GM19043 (cell line): ENCODE data around the gene SAXO2.
"Not testable (repeated sequence)": the region's sequence is repeated elsewhere in the genome, so short reads cannot be mapped to it uniquely, and the experiment has no call there.

Experiments
- ATAC-seq: cut with Tn5 transposase; IDR thresholded peaks from one replicate; pipeline ENCODE4 v1.9.1; 2021; ENCODE audit warnings: low read depth; ENCODE audit not compliant: unreplicated experiment

The SAXO2 gene, protein sequence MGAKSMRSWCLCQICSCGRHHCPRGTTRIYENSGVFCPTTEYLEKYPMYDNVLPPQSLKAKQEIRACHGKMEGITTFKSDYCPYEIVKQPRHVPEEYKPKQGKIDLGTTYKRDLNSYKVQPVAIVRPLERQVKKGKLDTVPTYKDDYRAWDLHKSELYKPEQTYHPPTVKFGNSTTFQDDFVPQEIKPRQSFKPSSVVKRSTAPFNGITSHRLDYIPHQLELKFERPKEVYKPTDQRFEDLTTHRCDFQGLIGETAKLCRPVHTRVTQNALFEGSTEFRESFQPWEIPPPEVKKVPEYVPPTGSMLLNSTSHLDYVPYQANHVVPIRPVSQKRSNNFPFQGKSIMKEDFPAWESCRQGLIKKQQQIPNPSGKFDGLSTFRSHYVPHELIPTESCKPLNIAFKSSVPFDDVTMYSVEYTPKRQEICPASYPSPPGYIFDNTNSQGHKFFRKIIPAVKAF

DNA sequence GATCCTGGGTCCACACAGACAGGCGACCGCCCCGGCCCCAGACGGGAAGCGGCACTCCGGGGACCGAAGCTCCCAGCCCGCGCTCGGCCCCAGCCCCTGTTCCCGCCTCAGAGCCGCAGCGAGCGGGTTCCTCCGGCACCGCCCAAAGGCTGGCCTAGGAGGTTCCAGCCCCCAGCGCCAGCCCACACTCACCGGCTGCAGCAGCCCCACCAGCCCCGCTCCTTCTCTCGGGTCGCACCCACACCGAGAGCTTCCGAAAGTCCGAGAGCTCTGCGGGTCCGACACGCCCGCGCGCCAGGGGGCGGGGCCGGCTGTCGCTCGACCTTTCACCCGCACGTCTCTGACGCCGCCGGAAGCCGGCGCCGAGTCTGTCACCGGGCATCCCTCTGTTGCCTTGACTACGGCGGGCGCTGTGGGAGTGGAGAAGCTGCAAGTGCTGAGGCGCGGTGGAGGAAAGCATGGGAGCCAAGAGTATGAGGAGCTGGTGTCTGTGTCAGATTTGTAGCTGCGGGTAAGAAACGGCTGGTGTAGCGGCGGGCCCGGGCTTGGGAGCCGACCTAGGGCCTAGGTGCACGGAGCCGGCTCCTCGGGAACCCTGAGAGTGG, at the start of gene SAXO2, which contains the start of gene EFL1:
Gene SAXO2 (plus strand): TSS at position 397 of the 605 bp plus-strand sequence. CDS start 62 bp downstream, at position 459.
Gene EFL1 (minus strand): TSS at position 313 of the 605 bp plus-strand sequence. CDS start 956 bp downstream, outside the sequence.
- peak; percentile 97 for ATAC-seq

DNA sequence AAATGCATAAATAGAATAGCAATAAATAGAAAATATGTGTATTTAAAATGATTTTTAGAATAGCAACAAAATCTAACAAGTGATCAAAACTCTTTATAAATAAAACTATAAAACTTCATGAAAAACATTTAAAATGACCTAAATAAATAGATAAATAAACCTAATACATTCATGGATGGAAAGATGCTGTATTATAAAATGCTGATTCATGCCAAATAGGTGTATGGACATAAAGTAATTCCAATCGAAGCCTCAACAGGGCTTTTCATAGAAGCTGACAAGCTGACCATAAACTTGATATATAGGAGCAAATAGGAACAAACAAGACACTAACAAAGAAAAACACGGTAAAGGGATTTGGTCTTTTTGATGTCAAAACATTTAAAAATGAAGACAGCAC, 46.5 kb upstream of the SAXO2 start:
- ATAC-seq, result not testable (repeated sequence)

DNA sequence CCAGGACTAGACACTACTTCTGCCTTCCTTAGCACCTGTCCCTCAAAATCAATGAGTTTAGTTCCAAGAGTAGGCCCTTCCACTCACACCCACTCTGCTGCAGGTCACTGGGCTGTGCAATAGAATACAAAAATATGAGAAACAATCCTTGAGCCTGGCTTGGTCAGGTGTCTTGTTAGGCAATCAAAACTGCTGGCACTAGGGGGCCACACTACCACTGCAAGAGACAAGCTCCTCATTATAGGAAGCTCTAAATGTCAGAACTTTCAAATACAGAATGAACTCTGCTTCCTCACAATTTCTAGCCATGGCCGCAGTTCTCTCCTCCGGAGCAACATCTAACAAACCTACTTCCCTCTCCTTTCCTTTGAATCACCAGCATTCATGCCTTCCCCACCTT, 41.1 kb upstream of the SAXO2 start:
- peak; percentile 47 for ATAC-seq

DNA sequence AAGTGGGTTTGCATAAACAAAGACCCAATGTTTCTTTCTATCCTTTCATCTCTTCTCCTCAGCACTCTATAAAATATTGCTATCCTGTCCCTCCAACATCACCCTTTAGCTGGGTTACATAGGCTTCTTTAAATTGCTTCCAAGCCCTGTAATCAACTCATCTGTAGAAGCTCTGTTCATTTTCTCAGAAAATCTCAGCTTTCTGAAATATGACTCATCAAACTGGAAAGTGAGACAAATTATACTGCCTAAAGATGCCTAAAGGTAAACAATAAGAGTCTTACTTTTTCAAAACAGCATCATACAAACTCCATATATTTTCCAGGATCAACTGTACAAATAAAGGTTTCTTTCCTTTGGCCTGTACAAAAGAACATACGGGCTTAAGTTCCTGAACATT, 33.9 kb upstream of the SAXO2 start:
- no peak for ATAC-seq

DNA sequence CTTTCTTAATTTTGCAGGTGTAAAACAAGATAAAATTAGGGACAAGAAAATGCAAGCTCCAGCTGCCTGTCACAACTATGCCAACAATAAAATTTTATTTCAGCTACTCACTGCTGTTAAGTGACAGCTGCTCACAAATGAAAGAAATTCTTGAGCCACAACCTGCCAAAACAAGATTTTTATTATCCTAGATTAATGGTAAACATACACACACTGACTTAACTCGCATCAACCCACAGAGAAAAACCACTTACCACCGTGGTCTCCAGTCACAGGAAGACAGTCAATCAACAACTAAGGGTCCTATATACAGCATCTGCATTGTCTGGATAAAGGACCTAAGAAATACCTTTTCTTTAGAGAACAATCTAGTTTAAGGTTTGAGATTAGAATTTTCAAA, 31.4 kb upstream of the SAXO2 start:
- no peak for ATAC-seq

DNA sequence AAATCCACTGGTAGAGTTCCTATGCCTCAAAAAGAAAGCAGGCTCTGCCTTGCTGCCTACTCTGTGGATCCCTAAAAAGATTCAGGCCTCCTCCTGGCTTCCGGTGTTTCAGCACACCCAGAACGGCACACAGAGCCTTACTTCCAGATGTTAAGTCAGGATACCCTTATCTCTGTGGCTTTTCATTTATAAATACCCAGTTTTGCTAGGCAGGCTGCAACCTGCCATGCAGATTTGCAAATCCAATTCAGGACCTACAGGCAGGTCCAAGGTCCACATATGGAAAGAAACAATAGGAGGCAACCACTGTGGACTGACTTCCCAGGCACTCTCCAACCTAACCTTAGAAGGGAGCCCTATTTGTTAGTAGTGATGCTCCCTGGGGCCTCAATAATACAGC, 30.8 kb upstream of the SAXO2 start:
- no peak for ATAC-seq

DNA sequence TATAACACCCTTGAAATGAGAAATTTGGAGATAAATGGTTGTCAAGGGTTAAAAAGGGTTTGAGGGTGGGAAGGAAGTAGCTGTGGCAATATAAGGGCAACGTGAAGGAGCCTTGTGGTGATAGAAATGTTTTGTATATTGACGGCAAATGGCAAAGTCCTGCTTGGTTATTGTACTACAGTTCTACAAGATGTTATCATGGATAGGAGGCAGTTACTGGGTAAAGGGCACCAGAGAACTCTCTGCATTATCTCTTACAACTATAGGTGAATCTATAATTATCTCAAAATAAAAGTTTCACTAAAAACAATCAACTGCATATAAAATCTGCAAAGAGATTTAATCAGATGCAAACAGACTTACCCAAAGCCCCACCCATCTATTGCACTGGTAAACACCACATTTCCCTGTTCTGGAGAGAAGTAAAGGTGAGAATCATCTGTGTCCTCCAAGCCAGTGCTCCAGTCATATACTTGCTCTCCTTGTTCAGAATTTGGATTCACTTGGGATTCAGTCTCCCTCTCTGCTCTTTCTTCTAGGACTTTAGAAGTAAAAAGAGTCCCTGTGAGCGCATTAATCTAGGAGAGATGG, 24.6 kb upstream of the SAXO2 start:
- ATAC-seq, result not testable (repeated sequence)

DNA sequence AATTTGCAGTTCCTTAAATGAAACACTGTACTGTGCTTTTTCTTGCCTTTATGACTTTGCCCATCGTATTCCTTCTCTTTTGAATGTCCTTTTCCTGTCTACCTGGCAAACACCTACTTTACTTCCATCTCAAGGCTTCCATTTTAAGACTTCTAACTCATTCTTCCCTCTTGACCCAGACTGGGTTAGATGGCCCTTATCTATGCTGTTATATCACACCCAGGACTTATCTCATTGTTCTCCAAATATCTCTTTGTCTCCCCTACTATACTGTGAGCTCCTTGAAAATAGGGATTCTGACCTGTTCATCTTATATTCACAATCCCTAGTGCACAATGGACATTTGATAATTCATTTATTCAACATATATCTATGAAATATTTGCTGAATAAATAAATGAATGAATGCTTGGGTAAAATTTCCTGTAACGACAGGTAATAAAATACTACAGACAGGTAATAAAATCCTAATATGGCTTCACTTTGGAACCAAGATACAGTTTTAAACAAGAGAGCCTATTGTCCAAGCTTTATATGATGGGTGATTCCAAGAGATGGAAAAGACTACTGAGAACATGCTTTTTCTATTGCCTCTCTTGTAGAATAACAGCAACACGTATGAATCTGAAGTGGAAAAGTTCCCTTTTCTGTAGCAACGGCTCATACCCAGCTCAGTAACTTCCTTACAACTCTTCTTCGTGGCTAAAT, 22.8 kb upstream of the SAXO2 start:
- ATAC-seq, result no peak

DNA sequence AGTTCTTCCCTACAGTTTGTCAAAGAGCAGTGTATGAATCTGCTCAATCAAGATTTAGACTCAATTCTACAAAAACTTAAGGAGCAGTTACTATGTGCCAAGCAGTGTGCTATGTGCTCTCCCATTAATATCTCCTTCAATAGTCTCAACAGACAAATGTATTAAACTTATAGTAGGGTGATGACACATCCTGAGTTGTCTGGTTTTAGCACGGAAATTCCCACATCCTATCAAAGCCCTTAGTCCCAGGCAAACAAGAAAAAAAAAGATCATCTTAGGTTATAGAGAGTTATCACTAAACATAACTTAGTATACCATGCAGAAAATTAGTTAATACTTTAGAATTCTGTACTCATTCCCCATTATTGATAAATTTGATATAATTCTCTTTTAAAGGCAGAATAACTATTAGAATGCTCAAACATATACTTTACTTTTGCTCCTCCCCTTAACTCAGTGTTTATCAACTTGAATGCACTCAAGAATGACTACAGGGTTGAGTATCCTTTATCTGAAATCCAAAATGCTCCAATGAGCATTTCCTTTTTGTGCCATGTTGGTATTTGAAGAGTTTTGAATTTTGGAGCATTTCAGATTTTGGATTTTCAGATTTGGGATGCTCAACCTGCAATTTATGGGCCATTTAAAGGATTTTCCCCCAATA, 20.6 kb upstream of the SAXO2 start:
- not testable (repeated sequence) for ATAC-seq

DNA sequence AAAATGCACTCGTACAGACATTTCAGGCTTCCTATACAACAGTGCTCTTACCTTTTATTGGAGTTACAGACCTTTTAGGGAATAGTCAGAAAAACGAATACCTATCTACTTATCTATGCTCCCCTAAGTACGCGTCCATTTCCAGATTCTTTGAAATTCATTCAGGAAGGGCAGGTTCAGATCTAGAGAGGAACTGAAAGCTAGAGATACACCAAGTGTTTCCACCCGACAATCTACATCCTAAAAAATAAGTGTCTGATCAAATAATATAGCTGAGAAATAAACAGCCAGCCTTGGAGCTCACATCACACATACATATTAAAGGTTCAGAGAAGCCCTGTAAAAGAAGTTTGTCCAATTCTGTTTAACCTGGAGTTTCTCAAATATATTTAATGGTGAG, 19.0 kb upstream of the SAXO2 start:
- not testable (repeated sequence) for ATAC-seq

DNA sequence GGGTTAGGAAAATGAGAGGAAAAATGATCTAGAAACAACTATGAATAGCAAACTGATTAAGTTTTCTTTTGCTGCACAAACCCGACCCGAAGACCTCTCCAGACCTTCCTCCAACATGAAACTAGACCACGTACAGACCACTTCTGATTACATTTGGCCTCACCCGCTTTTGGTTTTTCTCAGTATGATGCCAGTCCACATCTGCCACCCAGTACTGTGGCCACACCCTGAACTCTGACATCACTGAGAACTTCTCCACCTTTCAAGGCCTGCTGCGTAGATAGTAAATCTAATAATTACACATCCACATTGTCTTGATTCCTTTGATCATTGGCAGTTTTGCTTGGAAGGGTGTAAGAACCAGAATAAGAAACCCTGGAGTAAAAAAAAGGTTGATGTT, 16.7 kb upstream of the SAXO2 start:
- not testable (repeated sequence) for ATAC-seq

DNA sequence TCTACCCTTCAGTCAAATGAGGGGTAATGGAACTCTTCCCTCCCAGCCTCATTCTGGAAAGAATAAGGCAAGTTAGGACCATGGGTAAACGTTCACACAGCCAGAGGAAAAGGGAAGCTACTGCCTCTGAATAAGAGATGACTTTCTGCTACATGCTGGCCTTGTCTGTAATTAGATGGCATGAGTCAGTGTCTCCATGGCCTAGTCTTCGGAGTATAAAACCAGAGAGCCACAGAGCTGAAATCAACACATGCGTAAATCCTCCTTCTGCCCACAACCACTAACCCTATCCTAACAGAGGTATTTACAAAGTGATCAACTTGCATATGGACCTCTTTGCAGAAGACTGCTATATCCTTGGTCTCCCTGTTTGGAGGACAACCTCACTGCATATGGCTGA, 14.4 kb upstream of the SAXO2 start:
- ATAC-seq, result not testable (repeated sequence)

DNA sequence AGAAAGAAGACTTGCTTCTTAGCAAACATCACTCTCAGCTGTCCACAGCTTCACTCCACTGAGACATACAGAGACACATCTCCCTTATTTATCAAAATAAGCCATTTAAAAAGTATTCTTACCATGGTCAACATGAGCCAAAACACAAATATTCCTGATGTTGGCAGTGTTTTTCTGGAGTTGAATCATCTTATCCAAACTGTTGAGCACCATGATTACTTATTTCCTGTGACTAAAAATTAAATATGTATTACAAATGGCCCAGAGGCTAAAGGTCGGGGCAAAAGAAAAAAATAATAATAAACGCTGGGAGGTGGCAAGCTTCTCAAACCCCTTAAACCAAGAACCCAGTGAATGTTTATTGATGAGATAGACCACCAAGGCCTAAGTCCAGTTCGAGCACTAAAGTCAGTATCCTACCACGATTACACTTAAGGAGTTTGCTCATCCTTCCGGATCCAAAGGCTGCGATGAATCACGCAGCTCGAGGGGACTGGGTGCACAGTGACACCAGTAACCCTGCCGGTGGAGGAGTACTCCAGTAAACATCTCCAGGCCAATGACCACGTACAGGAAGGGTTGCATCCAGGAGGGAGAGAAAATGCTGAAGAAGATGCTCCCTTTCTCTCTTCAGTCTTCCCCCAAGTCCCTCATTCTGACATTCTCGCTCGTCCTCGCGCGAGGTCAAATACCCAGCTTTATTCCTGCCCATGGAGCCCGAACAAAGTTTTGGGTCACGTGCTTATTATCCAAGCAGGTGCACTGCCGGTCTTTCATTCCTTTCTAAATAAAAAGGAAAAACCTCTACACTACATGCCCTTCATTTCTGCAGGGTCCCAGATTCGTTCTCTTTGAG, 824 bp upstream of the SAXO2 start:
- peak; percentile 5 for ATAC-seq

DNA sequence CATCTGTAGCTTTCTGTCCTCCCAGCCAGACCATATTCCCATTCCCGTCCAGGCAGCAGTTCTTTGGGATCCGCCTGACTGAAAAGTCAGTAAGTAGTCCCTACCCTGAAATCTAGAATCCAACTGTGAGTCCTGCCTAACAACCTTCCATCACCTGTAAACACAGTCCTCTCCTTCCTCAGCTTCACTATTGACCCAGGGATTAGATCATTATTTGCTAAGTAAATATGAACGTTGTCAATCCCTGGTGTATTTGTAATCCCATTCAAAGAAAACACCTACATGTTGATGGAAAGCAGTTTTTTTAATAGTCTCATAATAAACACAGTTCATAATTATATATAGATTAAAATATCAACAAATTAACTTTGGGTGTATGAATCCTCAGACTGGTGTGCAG, 732 bp downstream of the SAXO2 start:
- no peak for ATAC-seq

DNA sequence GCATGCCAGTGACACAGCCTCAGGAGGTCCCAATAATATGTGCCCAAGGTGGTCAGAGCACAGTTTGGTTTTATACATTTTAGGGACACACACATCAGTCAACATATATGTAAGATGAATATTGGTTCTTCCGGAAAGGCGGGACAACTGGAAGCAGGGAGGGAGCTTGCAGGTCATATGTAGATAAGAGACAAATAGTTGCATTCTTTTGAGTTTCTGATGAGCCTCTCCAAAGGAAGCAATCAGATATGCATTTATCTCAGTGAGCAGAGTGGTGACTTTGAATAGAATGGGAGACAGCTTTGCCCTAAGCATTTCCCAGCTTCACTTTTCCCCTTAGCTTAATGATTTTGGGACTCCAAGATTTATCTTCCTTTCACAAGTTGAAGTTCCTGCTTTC, 4.5 kb downstream of the SAXO2 start:
- ATAC-seq, result not testable (repeated sequence)

DNA sequence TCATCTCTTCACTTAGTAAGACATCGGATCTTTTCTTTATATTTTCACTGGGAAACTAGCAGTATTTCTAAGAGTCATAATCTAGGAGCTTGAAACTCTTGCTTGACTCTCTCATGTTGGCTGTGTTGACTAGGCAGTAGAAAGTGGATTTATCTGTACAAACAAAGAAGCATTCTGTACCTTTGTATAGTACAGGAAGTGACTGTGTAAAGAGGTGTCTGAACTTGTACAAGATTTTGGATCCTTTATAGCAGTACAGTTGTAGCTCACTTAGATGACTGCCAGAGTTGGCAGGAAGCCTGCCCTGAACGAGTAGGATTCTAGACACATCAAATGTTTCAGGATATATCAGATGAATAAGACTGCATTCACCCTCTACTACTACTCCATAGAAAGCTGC, 5.8 kb downstream of the SAXO2 start:
- not testable (repeated sequence) for ATAC-seq

DNA sequence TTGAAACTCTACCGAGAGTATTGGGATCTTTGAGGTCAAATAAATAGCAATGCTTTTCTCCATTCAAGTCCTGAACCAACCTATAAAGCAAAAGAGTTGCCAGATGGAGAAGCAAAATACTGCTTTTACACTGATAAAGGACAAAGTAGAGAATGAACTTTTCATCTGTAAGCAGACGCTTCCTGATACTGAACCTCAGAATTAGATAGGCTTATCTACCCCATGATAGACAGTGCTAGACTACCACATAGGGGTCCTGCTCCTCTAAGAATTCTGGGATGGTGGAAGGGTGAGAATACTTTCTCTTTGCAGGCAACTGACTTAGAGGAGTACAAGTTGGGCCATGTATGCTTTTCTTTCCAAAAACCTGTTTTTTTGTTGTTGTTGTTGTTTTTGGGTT, 9.5 kb downstream of the SAXO2 start:
- ATAC-seq, result no peak

DNA sequence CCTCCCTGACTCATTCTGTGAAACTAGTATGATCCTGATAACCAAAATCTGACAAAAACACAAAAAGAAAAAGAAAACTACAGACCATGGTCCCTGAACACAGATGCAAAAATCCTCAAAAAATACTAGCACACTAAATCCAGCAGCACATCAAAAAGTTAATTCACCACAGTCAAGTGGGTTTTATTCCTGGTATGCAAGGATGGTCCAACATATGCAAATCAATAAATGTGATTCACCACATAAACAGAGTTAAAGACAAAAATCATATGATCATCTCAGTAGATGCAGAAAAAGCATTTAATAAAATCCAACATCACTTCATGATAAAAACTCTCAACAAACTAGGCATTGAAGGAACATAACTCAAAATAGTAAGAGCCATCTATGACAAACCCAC, 12.8 kb downstream of the SAXO2 start:
- no peak for ATAC-seq

DNA sequence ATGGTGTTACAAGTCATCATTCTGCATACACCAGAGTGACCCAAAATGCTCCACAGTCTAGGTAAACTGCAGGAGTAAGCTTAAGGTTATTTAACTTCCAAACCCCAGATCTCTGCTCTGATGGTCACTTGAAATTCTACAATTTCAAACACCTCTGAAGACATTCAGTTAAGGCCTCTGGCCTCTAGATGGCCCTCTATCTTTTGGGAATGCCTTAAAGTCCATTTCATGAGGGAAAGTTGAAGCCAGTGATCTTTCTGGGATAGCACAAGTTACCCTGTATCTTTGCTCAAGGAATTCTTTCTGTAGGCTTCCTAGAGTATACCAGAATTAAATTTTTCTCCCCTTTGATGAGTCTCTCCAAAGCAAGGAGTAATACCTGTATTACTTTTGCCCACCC, 18.7 kb downstream of the SAXO2 start:
- ATAC-seq, result not testable (repeated sequence)
